ENCODE measurements around the gene MYO1H.

MYO1H gene

GRCh38 chr12:109357032-109357431, 9.3 kb downstream of the MYO1H start:
- DNase-seq (ENCODE audit: extremely low read depth, insufficient read length), result no peak
- no peak overlapping the region for H3K4me3 ChIP-seq (replicated peaks; ENCODE audit: low read depth, low read length)

GRCh38 chr12:109358154-109358869, 10.6 kb downstream of the MYO1H start:
- Histone ChIP-seq H3K4me3 (replicated peaks; ENCODE audit: low read depth, low read length) (peak overlapping the region; percentile 39), H3K36me3 (ENCODE audit: control insufficient read depth, insufficient read depth, low read length) (no peaks in the 10 kb centered on the region), H3K27me3 (replicated peaks; ENCODE audit: control insufficient read depth, insufficient read depth, low read length) (no peaks in the 10 kb centered on the region)
- DNase-seq (ENCODE audit: extremely low read depth, insufficient read length), result peak; percentile 17
- no peak for TF ChIP-seq CTCF (IDR thresholded peaks at IDR 0.05; ENCODE audit: insufficient read depth, low read length, poor library complexity, severe bottlenecking)

More at GRCh38 chr12:109357032-109357431, 9.3 kb downstream of the MYO1H start:
- H3K36me3 ChIP-seq (ENCODE audit: control insufficient read depth, insufficient read depth, low read length), result no peaks in the 10 kb centered on the region
- no peak for TF ChIP-seq CTCF (IDR thresholded peaks at IDR 0.05; ENCODE audit: insufficient read depth, low read length, poor library complexity, severe bottlenecking)
- no peaks in the 10 kb centered on the region for H3K27me3 ChIP-seq (replicated peaks; ENCODE audit: control insufficient read depth, insufficient read depth, low read length)

GRCh38 chr12:109359131-109359690, 11.5 kb downstream of the MYO1H start:
- H3K27me3 ChIP-seq (replicated peaks; ENCODE audit: control insufficient read depth, insufficient read depth, low read length), result no peaks in the 10 kb centered on the region
- TF ChIP-seq CTCF (IDR thresholded peaks at IDR 0.05; ENCODE audit: insufficient read depth, low read length, poor library complexity, severe bottlenecking), result no peak
- H3K4me3 ChIP-seq (replicated peaks; ENCODE audit: low read depth, low read length), result no peak overlapping the region
- peak; percentile 6 for DNase-seq (ENCODE audit: extremely low read depth, insufficient read length)
- no peaks in the 10 kb centered on the region for H3K36me3 ChIP-seq (ENCODE audit: control insufficient read depth, insufficient read depth, low read length)

- DNase-seq (ENCODE audit: extremely low read depth, insufficient read length), result no peak
- H3K27me3 ChIP-seq (replicated peaks; ENCODE audit: control insufficient read depth, insufficient read depth, low read length), result no peaks in the 10 kb centered on the region
- TF ChIP-seq CTCF (IDR thresholded peaks at IDR 0.05; ENCODE audit: insufficient read depth, low read length, poor library complexity, severe bottlenecking), result no peak
Measured at GRCh38 chr12:109369831-109370230, 22.1 kb downstream of the MYO1H start.

GRCh38 chr12:109377139-109377685, 29.5 kb downstream of the MYO1H start:
- no peaks in the 10 kb centered on the region for H3K27me3 ChIP-seq (replicated peaks; ENCODE audit: control insufficient read depth, insufficient read depth, low read length)
- H3K4me3 ChIP-seq (replicated peaks; ENCODE audit: low read depth, low read length), result no peak overlapping the region
- no peaks in the 10 kb centered on the region for H3K36me3 ChIP-seq (ENCODE audit: control insufficient read depth, insufficient read depth, low read length)
- no peak for DNase-seq (ENCODE audit: extremely low read depth, insufficient read length)
- TF ChIP-seq CTCF (IDR thresholded peaks at IDR 0.05; ENCODE audit: insufficient read depth, low read length, poor library complexity, severe bottlenecking), result no peak

More at GRCh38 chr12:109369831-109370230, 22.1 kb downstream of the MYO1H start:
- H3K36me3 ChIP-seq (ENCODE audit: control insufficient read depth, insufficient read depth, low read length), result no peaks in the 10 kb centered on the region
- no peak overlapping the region for H3K4me3 ChIP-seq (replicated peaks; ENCODE audit: low read depth, low read length)

All from GM06990 (cell line).